NCI-H2029 (cell line): ENCODE data around the gene LPCAT1.
"Not testable (repeated sequence)": the region's sequence is repeated elsewhere in the genome, so short reads cannot be mapped to it uniquely, and the experiment has no call there.

Experiments used
- DNase-seq: peaks from one replicate; lab custom pipeline; 2025; lab: John Stamatoyannopoulos, UW

LPCAT1 gene

GRCh38 chr5:1540831-1541701 lies 17.3 kb upstream of the LPCAT1 start:
- no peak for DNase-seq

GRCh38 chr5:1540166-1540565 lies 16.4 kb upstream of the LPCAT1 start:
- DNase-seq = no peak

DNA sequence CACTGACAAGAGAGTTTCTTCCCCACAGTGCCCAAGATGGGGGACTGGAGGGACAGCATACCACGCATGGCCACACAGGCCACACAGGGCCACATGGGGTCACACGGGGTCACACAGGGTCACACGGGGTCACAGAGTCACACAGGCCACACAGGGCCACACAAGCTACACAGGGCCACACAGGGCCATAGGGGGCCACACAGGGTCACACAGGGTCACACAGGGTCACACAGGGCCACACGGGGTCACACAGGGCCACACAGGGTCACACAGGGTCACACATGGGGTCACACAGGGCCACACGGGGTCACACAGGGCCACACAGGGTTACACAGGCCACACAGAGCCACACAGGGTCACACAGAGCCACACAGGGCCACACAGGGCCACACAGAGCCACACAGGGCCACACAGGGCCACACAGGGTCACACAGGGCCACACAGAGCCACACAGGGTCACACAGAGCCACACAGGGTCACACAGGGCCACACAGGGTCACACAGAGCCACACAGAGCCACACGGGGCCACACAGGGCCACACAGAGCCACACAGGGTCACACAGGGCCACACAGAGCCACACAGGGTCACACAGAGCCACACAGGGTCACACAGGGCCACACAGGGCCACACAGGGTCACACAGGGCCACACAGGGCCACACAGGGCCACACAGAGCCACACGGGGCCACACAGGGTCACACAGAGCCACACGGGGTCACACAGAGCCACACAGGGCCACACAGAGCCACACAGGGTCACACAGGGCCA lies 15.8 kb upstream of the LPCAT1 start:
- not testable (repeated sequence) for DNase-seq

DNA sequence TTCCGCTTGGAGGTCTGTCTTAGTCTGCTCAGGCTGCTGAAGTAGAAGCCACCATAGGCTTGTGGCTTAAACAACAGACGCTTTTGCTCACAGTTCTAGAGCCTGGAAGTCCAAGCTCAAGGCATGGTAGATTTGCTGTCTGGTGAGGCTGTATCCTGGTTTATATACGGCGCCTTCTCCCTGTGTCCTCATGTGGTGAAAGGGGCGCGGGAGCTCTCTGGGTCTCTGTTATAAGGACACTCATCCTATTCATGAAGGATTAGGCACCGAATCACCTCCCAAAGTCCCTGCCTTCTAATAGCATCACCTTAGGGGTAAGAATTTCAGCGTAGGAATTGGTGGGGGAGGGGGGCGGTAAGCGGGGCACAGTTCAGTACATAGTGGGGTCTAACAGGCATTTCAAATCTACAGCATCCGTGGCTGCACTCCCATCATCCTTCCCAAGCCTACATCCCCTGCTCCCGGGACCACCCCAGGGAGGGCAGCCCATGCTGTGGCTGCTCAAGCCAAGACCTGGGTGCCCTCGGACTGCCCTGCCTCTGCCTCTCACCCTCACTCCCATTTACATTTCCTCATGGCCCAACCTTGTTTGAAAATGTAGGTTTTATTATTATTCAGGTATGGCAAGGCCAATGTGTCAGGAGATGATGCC lies 15.1 kb upstream of the LPCAT1 start:
- no peak for DNase-seq

DNA sequence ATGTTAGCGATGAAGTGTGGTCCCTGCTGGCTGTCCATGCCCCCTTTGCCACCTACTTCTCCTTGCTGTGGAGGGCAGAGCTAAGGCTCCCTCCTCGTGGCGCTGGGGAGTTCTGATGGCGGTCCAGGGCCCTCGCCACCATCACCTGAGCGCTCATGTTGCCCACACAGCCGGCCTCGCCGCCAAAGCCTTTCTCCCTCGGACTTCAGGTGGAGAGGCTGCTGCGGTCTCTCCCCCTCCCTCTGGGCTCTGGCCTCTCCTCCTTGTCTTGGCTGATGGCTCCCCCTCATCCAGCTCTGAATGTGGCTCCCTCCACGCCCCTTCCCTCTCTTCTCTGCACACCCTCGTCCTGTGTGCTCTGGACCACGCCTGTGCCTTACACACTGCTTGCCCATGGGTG lies 14.5 kb upstream of the LPCAT1 start:
- DNase-seq = no peak

GRCh38 chr5:1537603-1538154 lies 13.9 kb upstream of the LPCAT1 start:
- no peak for DNase-seq

DNA sequence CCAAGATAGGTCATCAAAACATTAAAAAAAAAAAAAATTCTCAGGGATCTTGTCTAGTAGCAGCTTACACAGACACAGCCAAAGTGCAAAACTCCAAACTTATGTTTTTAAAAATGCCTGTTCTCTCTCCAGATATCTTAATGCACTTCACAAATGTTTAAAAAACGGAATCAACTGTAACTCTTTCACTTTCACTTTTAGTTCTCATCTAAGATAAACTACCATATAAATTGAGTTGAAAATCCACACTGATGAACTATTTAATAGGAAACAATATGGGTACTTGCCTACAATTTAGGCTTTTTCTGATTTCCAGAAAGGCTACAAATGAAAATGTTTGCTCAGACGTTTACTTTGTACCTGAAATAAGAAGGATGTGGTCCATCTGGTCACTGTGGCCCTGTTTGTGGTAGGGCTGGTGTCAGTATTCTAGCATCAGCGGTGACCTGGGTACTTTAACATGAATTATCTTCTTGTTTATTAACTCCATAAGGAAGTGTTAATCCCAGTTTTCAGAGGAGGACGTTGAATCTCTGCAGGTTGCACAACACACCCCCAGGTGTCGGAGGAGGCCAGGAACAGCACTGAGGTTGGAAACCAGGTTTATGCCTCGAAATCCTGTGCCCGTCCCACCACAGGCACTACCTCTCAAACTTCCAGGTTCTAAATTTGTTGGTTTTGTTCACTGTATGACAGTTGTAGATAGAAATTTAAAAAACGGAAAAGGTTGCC lies 13.3 kb upstream of the LPCAT1 start:
- DNase-seq = no peak

- DNase-seq = no peak
Measured at GRCh38 chr5:1536322-1536845, 12.6 kb upstream of the LPCAT1 start.

DNA sequence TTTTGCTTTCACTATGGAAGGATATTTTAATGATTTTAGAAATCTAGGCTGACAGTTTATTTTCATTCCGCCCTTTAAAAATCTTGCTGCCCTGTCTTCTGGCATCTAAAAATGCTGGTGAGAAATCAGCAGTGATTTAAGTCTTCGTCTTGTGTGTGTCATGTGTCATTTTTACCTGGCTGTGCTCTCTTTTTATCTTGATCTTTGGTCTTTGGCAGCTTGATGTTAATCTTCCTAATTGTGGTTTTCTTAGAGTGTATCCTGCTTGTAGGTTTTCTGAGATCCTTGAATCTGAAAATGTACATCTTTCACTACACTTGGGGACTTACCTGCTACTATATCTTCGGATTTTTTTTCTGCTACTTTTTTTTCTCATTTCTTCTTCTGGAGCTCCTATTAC lies 11.9 kb upstream of the LPCAT1 start:
- no peak for DNase-seq

DNA sequence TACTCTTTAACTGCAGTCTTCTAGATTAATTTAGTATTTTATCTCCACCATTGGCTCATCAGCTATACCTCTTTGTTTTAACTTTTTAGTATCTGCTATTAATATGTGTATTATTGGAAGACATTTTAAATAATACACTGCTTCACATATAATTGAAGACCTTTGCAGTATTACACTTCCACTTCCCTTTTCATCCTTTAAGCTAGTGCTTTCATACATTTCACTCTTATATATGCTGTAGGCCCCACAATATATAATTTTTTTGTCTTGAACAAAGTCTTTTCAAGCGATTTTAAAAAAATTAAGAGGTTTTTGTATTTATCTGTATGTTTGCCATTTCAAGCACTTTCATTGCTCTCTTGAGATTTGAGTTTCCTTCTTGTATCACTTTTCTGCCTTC lies 8.6 kb upstream of the LPCAT1 start:
- DNase-seq = no peak

GRCh38 chr5:1529498-1529897 lies 5.7 kb upstream of the LPCAT1 start:
- DNase-seq = no peak

GRCh38 chr5:1527533-1528205 lies 3.9 kb upstream of the LPCAT1 start:
- DNase-seq = no peak

DNA sequence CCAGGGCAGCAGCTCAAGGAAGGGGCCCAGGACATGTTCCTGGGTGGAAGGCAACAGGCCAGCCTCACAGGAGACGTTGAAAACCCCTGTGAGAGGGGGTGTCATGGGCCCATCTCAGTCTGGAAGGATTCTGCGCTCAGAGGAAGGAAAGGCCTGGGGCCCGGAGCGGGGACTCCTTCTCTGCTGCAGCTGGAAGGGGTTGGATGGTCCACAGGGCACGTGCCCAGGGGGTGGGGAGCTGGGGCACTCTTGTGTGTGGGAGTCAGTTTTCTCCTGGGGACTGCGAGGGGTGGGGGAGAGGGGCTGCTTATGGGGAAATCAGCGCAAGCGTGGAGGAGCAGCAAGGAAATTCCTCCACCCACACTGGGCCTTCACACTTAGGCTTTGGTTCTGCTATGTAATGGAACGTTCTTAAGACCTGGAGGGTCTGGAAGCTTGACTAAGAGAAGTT lies 2.9 kb upstream of the LPCAT1 start:
- no peak for DNase-seq

DNA sequence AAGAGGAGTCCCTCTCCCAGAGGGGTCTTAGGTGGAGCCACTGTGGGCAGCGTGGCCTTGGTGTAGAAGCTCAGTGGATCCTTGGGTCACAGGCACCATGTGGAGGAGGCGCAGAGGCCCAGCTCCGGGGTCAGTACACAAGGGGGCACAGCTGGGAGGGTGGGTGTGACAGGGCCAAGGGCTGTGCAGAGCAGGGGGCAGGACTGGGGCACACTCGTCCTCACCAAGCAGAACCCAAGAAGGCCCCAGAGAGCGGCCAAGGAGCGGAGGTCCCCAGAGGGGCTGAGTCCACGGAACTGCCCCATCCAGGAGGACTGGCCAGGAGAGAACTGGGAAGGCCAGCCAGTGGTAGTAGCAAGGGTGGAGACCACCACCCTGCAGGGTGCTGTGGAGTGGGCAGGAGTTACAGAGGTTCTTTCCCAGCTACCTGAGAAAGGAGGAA lies 2.5 kb upstream of the LPCAT1 start:
- DNase-seq = no peak

GRCh38 chr5:1525624-1526189 lies 1.9 kb upstream of the LPCAT1 start:
- no peak for DNase-seq

- no peak for DNase-seq
Measured at GRCh38 chr5:1524799-1525623, 1.3 kb upstream of the LPCAT1 start.

- no peak for DNase-seq
Measured at GRCh38 chr5:1524481-1524798, 680 bp upstream of the LPCAT1 start.

GRCh38 chr5:1523480-1523792 lies 324 bp downstream of the LPCAT1 start:
- DNase-seq = no peak

DNA sequence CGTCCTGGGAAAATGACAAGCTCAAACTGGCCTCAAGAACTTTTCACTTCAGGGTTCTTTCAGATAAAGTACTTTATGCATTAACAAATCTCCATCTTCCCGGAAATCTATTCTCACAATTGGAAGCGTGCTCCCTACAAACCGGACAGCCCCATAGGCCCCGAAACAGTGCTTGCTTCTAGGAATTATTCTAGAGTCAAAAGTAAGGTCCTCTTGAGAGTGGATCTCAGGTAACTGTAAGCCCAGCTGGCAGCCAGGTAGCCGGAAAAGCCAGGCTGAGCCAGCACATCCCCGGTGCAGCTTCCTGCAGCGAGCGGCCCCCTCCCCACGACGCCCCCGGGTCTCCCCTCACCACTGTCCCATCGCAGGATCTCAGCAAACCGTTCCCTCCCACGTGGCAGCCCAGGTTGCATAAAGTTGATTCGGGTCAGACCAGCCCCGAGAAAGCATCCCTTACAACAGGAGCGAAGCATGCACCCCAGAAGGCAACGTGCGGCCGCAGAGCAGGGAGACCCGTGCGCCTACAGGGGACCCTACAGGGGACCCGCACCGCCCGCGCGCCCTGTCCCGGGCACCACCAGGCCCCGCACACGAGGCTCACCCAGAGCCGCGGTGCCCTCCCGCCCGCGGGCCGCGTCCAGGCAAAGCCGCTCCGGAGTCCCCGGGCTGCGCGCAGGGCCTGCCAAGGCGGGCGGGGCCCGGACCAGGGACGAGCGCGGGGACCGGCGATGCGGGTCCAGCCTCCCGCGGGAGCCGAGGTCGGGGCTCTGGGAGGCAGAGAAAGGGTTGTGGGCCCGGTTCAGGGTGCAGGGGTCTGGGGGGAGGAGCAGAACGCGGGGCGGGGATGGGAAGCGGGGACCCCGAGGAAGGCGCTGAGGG lies 920 bp downstream of the LPCAT1 start:
- DNase-seq = no peak
